ENCODE measurements around the gene ZNF410. TPM values are rescaled to one million over a fixed set of nuclear protein-coding genes. Genes with fewer than 3 reads are reported as not detected.

Gene ZNF410
- total and polyA plus RNA-seq, 3 donors from 2014 or later = 85.3 to 117 (median 92.9) TPM

DNA sequence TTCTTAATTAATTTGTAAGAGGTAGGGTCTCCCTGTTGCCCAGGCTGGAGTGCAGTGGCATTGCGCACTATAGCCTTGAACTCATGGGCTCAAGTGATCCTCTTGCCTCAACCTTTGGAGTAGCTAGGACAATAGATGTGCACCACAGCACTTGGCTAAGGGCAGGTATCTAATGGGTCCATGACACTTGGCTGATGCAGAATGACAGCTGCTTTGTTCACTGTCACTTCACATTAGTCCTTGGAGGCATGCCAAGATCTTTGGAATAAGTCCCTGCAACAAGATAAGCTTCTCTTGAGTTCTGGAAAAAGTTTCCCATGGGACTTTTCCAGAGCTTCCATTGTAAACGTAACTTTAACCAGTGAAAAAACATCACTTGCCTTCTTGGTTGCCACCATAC lies 86.8 kb downstream of the ZNF410 start:
- DNase-seq = no peak
- H3K4me3 ChIP-seq = no peak overlapping the region
- H3K27ac ChIP-seq = no peak overlapping the region
- no peaks in the 10 kb centered on the region for H3K36me3 ChIP-seq (ENCODE audit: low read depth, missing control alignments)
- no peaks in the 10 kb centered on the region for H3K4me1 ChIP-seq
- no peaks in the 10 kb centered on the region for H3K9me3 ChIP-seq
- no peaks in the 10 kb centered on the region for H3K27me3 ChIP-seq
- intact Hi-C loops (cut with DNase I; ENCODE audit: low total_unique reads) = no loop called here
- TF ChIP-seq POLR2A (IDR thresholded peaks at IDR 0.05) = no peak
- no peak for TF ChIP-seq CTCF (IDR thresholded peaks at IDR 0.05)
- WGBS, 2 donors = 70 to 75% methylated on average over 2 of the region's 2 CpGs

DNA sequence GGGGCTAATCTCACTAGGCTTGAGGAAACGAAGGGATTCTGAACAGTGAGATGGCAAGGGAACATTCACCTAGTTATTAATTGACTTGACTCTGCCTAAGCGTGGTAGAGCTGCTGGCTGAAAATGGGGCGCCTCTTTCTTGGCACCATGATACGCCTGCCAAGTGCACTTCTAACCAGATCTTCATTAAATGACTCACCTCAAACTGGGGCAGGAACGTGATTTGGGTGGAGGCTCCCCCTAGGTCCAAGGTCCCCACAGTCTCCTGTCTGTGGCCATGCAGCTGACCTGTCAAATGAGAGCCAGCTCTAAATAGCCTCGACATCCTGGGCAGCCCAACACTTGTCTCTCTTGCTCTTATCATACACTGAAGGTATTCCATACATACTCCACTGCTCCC lies 89.5 kb downstream of the ZNF410 start:
- TF ChIP-seq POLR2A (IDR thresholded peaks at IDR 0.05) (no peak), CTCF (IDR thresholded peaks at IDR 0.05) (no peak)
- Histone ChIP-seq H3K27me3 (no peaks in the 10 kb centered on the region), H3K36me3 (ENCODE audit: low read depth, missing control alignments) (no peaks in the 10 kb centered on the region), H3K4me1 (no peaks in the 10 kb centered on the region), H3K27ac (no peak overlapping the region), H3K4me3 (no peak overlapping the region), H3K9me3 (no peaks in the 10 kb centered on the region)
- no peak for DNase-seq
- WGBS, 2 donors = 78 to 95% methylated on average over 6 of the region's 6 CpGs
- intact Hi-C loops (cut with DNase I; ENCODE audit: low total_unique reads) = no loop called here

DNA sequence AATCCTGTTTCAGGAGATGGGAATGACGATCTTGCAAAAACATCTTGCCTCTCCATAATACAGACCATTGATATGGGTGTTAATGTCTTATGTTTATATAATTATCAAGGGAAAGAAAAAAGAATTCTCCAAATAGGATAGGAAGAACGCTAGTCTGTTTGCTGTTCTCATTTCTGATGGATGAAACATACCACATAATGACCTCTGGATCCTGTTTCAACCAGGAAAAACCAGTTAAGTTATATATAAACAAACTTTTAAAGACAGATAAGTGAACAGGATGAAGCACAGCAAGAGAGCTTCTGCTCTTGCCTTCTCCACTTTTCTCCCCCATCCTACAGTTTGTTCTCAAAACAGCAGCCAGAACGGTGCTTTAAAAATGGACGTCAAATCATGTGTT lies 91.2 kb downstream of the ZNF410 start:
- no peaks in the 10 kb centered on the region for H3K4me1 ChIP-seq
- no peaks in the 10 kb centered on the region for H3K9me3 ChIP-seq
- no peaks in the 10 kb centered on the region for H3K36me3 ChIP-seq (ENCODE audit: low read depth, missing control alignments)
- intact Hi-C loops (cut with DNase I; ENCODE audit: low total_unique reads) = no loop called here
- no peak overlapping the region for H3K4me3 ChIP-seq
- H3K27ac ChIP-seq = no peak overlapping the region
- WGBS, 2 donors = 62 to 65% methylated on average over 4 of the region's 4 CpGs
- DNase-seq = no peak
- H3K27me3 ChIP-seq = no peaks in the 10 kb centered on the region
- no peak for TF ChIP-seq CTCF (IDR thresholded peaks at IDR 0.05)

Small RNAs within 50 kb of the gene (small RNA-seq; reads per million reads assigned to genes)
- gene AC005520.4 (0 reads per million in 2 donors), gene RF00019 (0 reads per million in 2 donors)

Other genes starting within 250 kb of the ZNF410 start
- 10 to 100 TPM; 14.6 to 19.0 TPM for gene DNAL1, start 241.9 kb upstream of the ZNF410 start, total RNA-seq
- 136 TPM for gene DNAL1, start 241.9 kb upstream of the ZNF410 start, polyA plus RNA-seq (ENCODE audit: insufficient read depth, low read depth, low replicate concordance)
- 10 to 100 TPM; 74.8 to 85.6 TPM for gene PNMA1, start 172.5 kb upstream of the ZNF410 start, total RNA-seq
- gene PNMA1, start 172.5 kb upstream of the ZNF410 start, polyA plus RNA-seq (ENCODE audit: insufficient read depth, low read depth, low replicate concordance) = 184 TPM
- gene PTGR2, start 35.0 kb upstream of the ZNF410 start, total RNA-seq = 10 to 100 TPM; 19.1 to 19.4 TPM
- gene PTGR2, start 35.0 kb upstream of the ZNF410 start, polyA plus RNA-seq (ENCODE audit: insufficient read depth, low read depth, low replicate concordance) = 11.8 TPM
- gene FAM161B, start 63.2 kb downstream of the ZNF410 start, total RNA-seq = 10 to 100 TPM; 15.0 to 26.0 TPM
- gene FAM161B, start 63.2 kb downstream of the ZNF410 start, polyA plus RNA-seq (ENCODE audit: insufficient read depth, low read depth, low replicate concordance) = 24.1 TPM
- gene COQ6, start 63.4 kb downstream of the ZNF410 start, total RNA-seq = 10 to 100 TPM; 61.0 to 69.8 TPM
- 66.2 TPM for gene COQ6, start 63.4 kb downstream of the ZNF410 start, polyA plus RNA-seq (ENCODE audit: insufficient read depth, low read depth, low replicate concordance)
- gene ENTPD5, start 132.4 kb downstream of the ZNF410 start, total RNA-seq = 10 to 100 TPM; 20.3 to 39.5 TPM
- 12.9 TPM for gene ENTPD5, start 132.4 kb downstream of the ZNF410 start, polyA plus RNA-seq (ENCODE audit: insufficient read depth, low read depth, low replicate concordance)
- gene BBOF1, start 132.5 kb downstream of the ZNF410 start, total RNA-seq = 10 to 100 TPM; 25.1 to 40.6 TPM
- 41.6 TPM for gene BBOF1, start 132.5 kb downstream of the ZNF410 start, polyA plus RNA-seq (ENCODE audit: insufficient read depth, low read depth, low replicate concordance)
- 10 to 100 TPM; 84.2 to 88.5 TPM for gene ALDH6A1, start 197.6 kb downstream of the ZNF410 start, total RNA-seq
- 57.2 TPM for gene ALDH6A1, start 197.6 kb downstream of the ZNF410 start, polyA plus RNA-seq (ENCODE audit: insufficient read depth, low read depth, low replicate concordance)
- gene LIN52, start 198.1 kb downstream of the ZNF410 start, total RNA-seq = 10 to 100 TPM; 13.8 to 21.7 TPM
- 18.9 TPM for gene LIN52, start 198.1 kb downstream of the ZNF410 start, polyA plus RNA-seq (ENCODE audit: insufficient read depth, low read depth, low replicate concordance)

Data from testis (tissue), 3 donors.